HS-5 (cell line): ENCODE measurements around the gene NAA40.
"Not testable (repeated sequence)": the region's sequence is repeated elsewhere in the genome, so short reads cannot be mapped to it uniquely, and the experiment has no call there.

Source experiments
- DNase-seq: peaks from one replicate; pipeline ENCODE4 v3.0.0-alpha.2; 2012; ENCODE audit warnings: low read depth

Gene NAA40

GRCh38 chr11:63939397-63939891, 642 bp downstream of the NAA40 start:
- DNase-seq: no peak

- no peak for DNase-seq
These were observed 2.0 kb downstream of the NAA40 start for GRCh38 chr11:63940786-63941185.

- DNase-seq: no peak
These were observed 3.1 kb downstream of the NAA40 start for GRCh38 chr11:63941901-63942300.

- DNase-seq: no peak
These were observed 4.0 kb downstream of the NAA40 start for GRCh38 chr11:63942803-63943202.

GRCh38 chr11:63944987-63945386, 6.2 kb downstream of the NAA40 start:
- DNase-seq: no peak

- DNase-seq: peak; percentile 29
These were observed 6.8 kb downstream of the NAA40 start for GRCh38 chr11:63945477-63946163.

GRCh38 chr11:63951779-63952536, 13.2 kb downstream of the NAA40 start:
- DNase-seq: no peak

- no peak for DNase-seq
These were observed 13.8 kb downstream of the NAA40 start for GRCh38 chr11:63952570-63952969.

- DNase-seq: no peak
These were observed 19.2 kb downstream of the NAA40 start for GRCh38 chr11:63958008-63958407.

GRCh38 chr11:63961608-63962412, 23.0 kb downstream of the NAA40 start:
- DNase-seq: no peak

GRCh38 chr11:63963895-63964294, 25.1 kb downstream of the NAA40 start:
- DNase-seq: not testable (repeated sequence)

GRCh38 chr11:63966444-63966843, 27.6 kb downstream of the NAA40 start:
- no peak for DNase-seq

GRCh38 chr11:63969461-63969860, 30.7 kb downstream of the NAA40 start:
- DNase-seq: no peak

GRCh38 chr11:63970902-63971301, 32.1 kb downstream of the NAA40 start:
- no peak for DNase-seq

- DNase-seq: not testable (repeated sequence)
These were observed 35.1 kb downstream of the NAA40 start for GRCh38 chr11:63973912-63974258.

GRCh38 chr11:63974259-63975143, 35.7 kb downstream of the NAA40 start, which contains the start of gene COX8A:
Gene COX8A (plus strand): TSS chr11:63974620. CDS start chr11:63974681, 61 bp downstream.
- peak; percentile 99 for DNase-seq

GRCh38 chr11:63978551-63979239, 39.9 kb downstream of the NAA40 start:
- no peak for DNase-seq

GRCh38 chr11:63979426-63979825, 40.6 kb downstream of the NAA40 start:
- no peak for DNase-seq

- DNase-seq: no peak
These were observed 47.0 kb downstream of the NAA40 start for GRCh38 chr11:63985812-63986155.

GRCh38 chr11:63986156-63986931, 47.5 kb downstream of the NAA40 start, which contains the start of gene OTUB1:
Gene OTUB1 (plus strand): TSS chr11:63986438. CDS start chr11:63986457, 19 bp downstream.
- peak; percentile 60 for DNase-seq
